ENCODE results near the gene TIMM22.

Gene TIMM22

GRCh38 chr17:1019451-1019850 lies 22.5 kb downstream of the TIMM22 start:
- no peak for DNase-seq (ENCODE audit: extremely low read depth, low read depth)
- TF ChIP-seq CTCF (IDR thresholded peaks at IDR 0.05; ENCODE audit: low read depth, low read length) = no peak

GRCh38 chr17:1021147-1021546 lies 24.2 kb downstream of the TIMM22 start:
- TF ChIP-seq CTCF (IDR thresholded peaks at IDR 0.05; ENCODE audit: low read depth, low read length) = no peak
- no peak for DNase-seq (ENCODE audit: extremely low read depth, low read depth)

- TF ChIP-seq CTCF (IDR thresholded peaks at IDR 0.05; ENCODE audit: low read depth, low read length) = no peak
- DNase-seq (ENCODE audit: extremely low read depth, low read depth) = no peak
Measured at GRCh38 chr17:1022278-1023024, 25.5 kb downstream of the TIMM22 start.

GRCh38 chr17:1024076-1024475 lies 27.1 kb downstream of the TIMM22 start:
- TF ChIP-seq CTCF (IDR thresholded peaks at IDR 0.05; ENCODE audit: low read depth, low read length) = no peak
- DNase-seq (ENCODE audit: extremely low read depth, low read depth) = no peak

DNA sequence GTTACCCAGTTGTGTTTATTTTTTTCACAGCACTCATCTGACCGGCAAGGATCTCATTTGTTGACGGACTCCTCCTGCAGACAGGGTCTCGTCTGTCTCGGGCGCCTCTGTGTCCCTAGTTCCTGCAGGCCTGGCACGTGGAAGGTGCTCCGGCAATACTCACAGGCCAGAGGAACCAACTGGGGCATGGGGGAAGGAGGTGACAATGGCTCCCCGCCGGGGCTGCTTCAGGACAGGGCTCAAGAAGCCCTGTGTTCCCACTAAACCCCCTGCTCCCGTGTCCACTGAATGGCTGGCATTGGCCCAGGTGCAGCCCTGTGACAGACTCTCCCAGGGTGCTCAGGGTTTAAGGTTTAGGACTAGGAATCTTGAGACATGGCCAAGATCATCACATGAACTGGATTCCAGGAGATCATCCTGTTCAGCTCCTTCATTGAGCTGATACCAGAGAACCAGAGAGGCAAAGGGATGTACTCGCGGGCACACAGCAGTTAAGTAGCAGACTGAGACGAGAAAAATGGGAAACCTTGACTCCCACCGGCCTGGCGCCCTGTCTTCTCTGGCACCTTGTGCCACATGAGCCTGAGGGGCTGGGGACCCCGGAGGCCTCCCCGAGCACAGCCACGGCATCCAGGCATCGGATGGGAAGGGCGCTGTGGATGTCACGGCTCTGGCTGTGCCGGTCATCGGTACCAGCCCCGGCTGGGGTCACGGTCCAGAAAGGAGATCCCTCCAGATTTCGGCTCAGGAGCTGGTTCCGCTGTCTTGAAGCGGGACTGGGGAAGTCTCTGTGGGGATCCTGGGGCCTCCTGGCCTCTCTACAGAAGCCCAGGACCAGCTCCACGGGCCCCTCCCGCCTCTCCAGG lies 29.0 kb downstream of the TIMM22 start:
- DNase-seq (ENCODE audit: extremely low read depth, low read depth) = no peak
- TF ChIP-seq CTCF (IDR thresholded peaks at IDR 0.05; ENCODE audit: low read depth, low read length) = no peak

GRCh38 chr17:1026599-1026975 lies 29.7 kb downstream of the TIMM22 start:
- no peak for TF ChIP-seq CTCF (IDR thresholded peaks at IDR 0.05; ENCODE audit: low read depth, low read length)
- no peak for DNase-seq (ENCODE audit: extremely low read depth, low read depth)

DNA sequence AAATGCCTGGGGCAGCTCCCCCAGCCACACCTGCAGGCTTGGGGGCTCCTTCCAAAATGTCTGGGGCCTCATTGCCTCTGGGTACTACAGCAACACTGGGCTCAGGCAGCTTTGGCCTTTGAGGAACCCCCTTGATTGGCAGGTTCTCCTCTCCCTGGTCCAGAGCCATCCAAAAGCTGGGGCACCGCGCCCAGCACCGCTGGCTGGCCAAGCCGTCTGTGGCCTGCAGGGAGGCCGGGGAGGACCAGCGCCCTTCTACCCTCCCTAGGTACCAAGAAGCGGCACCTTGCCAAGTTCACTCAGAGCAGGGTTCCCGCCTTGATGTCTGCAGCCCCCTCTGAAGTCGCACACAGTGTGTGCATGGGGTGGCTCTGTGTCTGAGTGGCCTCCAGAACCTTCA lies 30.1 kb downstream of the TIMM22 start:
- TF ChIP-seq CTCF (IDR thresholded peaks at IDR 0.05; ENCODE audit: low read depth, low read length) = no peak
- no peak for DNase-seq (ENCODE audit: extremely low read depth, low read depth)

Measured in AG09319 (cell line).